ENCODE data around the gene VIL1. TPM values are rescaled to one million over a fixed set of nuclear protein-coding genes. Genes with fewer than 3 reads are reported as not detected.

The VIL1 gene
- total and polyA plus RNA-seq, 2 of the 13 experiments (the other 11 are each of a cell fraction or from before 2014, with no cell fraction given), result 287 to 301 TPM

- in situ Hi-C loops (cut with HindIII; ENCODE audit: extremely low pct_ligation_motif_present, low pct_unique_long_range_greater_than_20kb), result no loop called here
- 95% methylated on average over 6 of the region's 6 CpGs for WGBS (ENCODE audit: low lambda C conversion rate)
- 0 out of 2 replicates have a peak, but pooled peaks have one; percentile 46 for TF ChIP-seq ZNF274 (CRISPR knock-in tag; IDR thresholded peaks at IDR 0.05)
- no peak for TF ChIP-seq HNRNPLL (IDR thresholded peaks at IDR 0.05; ENCODE audit: low read depth, low read length, poor library complexity, severe bottlenecking)
- no peak for TF ChIP-seq ZNF572 (CRISPR knock-in tag; IDR thresholded peaks at IDR 0.05)
- 0 out of 2 replicates have a peak, but pooled peaks have one; percentile 30 for TF ChIP-seq MEF2D (CRISPR knock-in tag; IDR thresholded peaks at IDR 0.05)
- no peak for TF ChIP-seq ZNF232 (CRISPR knock-in tag; IDR thresholded peaks at IDR 0.05; ENCODE audit: borderline replicate concordance)
- TF ChIP-seq ZMYM3 (CRISPR knock-in tag; IDR thresholded peaks at IDR 0.05), result 0 out of 2 replicates have a peak, but pooled peaks have one; percentile 30
- no peak for TF ChIP-seq LBX2 (CRISPR knock-in tag; IDR thresholded peaks at IDR 0.05; ENCODE audit: borderline replicate concordance)
- peak; percentile 31; the same call in 1 of the 2 replicates for TF ChIP-seq ZNF687 (CRISPR knock-in tag; IDR thresholded peaks at IDR 0.05)
- TF ChIP-seq ZNF280D (CRISPR knock-in tag; IDR thresholded peaks at IDR 0.05), result 0 out of 2 replicates have a peak, but pooled peaks have one; percentile 41
- no peak for TF ChIP-seq DR1 (CRISPR knock-in tag; IDR thresholded peaks at IDR 0.05)
- TF ChIP-seq GATAD2A (CRISPR knock-in tag; IDR thresholded peaks at IDR 0.05), result peak; percentile 11; the same call in 1 of the 2 replicates
- TF ChIP-seq ZSCAN5A (CRISPR knock-in tag; IDR thresholded peaks at IDR 0.05; ENCODE audit: borderline replicate concordance), result no peak
- 0 out of 2 replicates have a peak, but pooled peaks have one; percentile 33 for TF ChIP-seq PITX1 (CRISPR knock-in tag; IDR thresholded peaks at IDR 0.05)
- TF ChIP-seq ZNF362 (CRISPR knock-in tag; IDR thresholded peaks at IDR 0.05; ENCODE audit: borderline replicate concordance), result peak; percentile 59; the same call in 1 of the 2 replicates
These were observed 27.6 kb downstream of the VIL1 start for GRCh38 chr2:218446547-218446946.

More at GRCh38 chr2:218446547-218446946, 27.6 kb downstream of the VIL1 start:
- no peak for DNase-seq (ENCODE audit: low spot score)
- ChIA-PET CTCF (ENCODE audit: low intra/inter-chr PET ratio, low total read pairs) (no interaction called here), POLR2A (interaction anchor here (0.6 to 3.5 kb wide), 3 partner anchors 28 to 175 kb away, joined by 3 to 36 read pairs (median 25); partner anchors contain the start of gene VIL1)
- peaks cover 75% of the 10 kb centered on the region for H3K4me1 ChIP-seq (ENCODE audit: insufficient read depth, low read length)
- H3K27ac ChIP-seq (ENCODE audit: extremely low read length, insufficient read depth, low read length), result no peak overlapping the region
- H3K9ac ChIP-seq (ENCODE audit: insufficient read depth, low read depth, low read length), result no peak overlapping the region
- intact Hi-C loops (cut with micrococcal nuclease; ENCODE audit: unreplicated experiment), result no loop called here
- peaks cover 22 to 71% of the 10 kb centered on the region in 2 experiments for H3K36me3 ChIP-seq (replicated peaks in 1 of 2; ENCODE audit: control insufficient read depth in 1 of 2, insufficient read depth in 2 of 2, low read length in 2 of 2)
- H4K20me1 ChIP-seq (ENCODE audit: insufficient read depth, low read length), result no peaks in the 10 kb centered on the region
- H2AFZ ChIP-seq (ENCODE audit: low read length), result no peak overlapping the region
- H3K4me2 ChIP-seq (ENCODE audit: low read depth, low read length), result no peak overlapping the region
- no peaks in the 10 kb centered on the region for H3K27me3 ChIP-seq (ENCODE audit: control insufficient read depth in 1 of 2, insufficient read depth in 2 of 2, low read length in 2 of 2)
- no peak for FAIRE-seq
- no peaks in the 10 kb centered on the region for H3K79me2 ChIP-seq (ENCODE audit: insufficient read depth, low read length)
- no peak overlapping the region for H3K4me3 ChIP-seq (replicated peaks in 1 of 3; ENCODE audit: insufficient read depth in 1 of 3, low read depth in 2 of 3, low read length in 3 of 3)
- no peaks in the 10 kb centered on the region for H3K9me3 ChIP-seq (ENCODE audit: low read length)
- no TSS peak for BruUV-seq (replicated peaks)
- no peak for ATAC-seq

Data from HepG2 (cell line).